GM19467 (cell line): ENCODE results near the gene BMPR1A.
A peak's percentile ranks its signal among the peaks of the same experiment; 100 is the strongest.
"Not testable (repeated sequence)": the region's sequence is repeated elsewhere in the genome, so short reads cannot be mapped to it uniquely, and the experiment has no call there.

ENCODE experiments used
- ATAC-seq: cut with Tn5 transposase; IDR thresholded peaks from one replicate; pipeline ENCODE4 v1.9.1; 2021; ENCODE audit warnings: mild to moderate bottlenecking, moderate library complexity; ENCODE audit not compliant: unreplicated experiment

BMPR1A gene

GRCh38 chr10:86963341-86963919 is 207.0 kb downstream of the BMPR1A start:
- no peak for ATAC-seq

- no peak for ATAC-seq
Measured at GRCh38 chr10:86964061-86964846, 207.8 kb downstream of the BMPR1A start.

DNA sequence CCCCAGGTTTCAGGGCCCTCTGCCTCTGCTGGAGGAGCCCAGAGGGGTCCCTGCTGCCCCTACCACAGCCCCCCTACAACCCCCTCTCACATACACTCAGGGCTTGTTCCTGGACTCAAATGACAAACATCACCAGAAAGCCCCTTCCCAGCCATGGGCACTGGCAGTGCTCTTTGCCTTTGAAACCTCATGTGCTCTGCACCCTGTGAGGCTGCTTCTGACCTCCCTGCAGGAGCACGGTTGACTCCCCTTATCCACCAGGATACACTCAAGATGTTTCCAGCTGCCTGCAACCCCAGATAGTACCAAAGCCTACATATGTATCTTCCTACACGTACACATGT is 208.4 kb downstream of the BMPR1A start:
- ATAC-seq, result no peak

GRCh38 chr10:86965986-86966654 is 209.7 kb downstream of the BMPR1A start:
- ATAC-seq, result no peak

GRCh38 chr10:86967481-86967941 is 211.1 kb downstream of the BMPR1A start:
- ATAC-seq, result no peak

GRCh38 chr10:86968271-86968993 is 212.0 kb downstream of the BMPR1A start, which contains the start of gene ADIRF:
TSS of gene ADIRF (plus strand) at chr10:86968482. CDS start at chr10:86968545, 63 bp downstream.
- no peak for ATAC-seq

GRCh38 chr10:86968994-86969355 is 212.6 kb downstream of the BMPR1A start:
- ATAC-seq, result no peak

DNA sequence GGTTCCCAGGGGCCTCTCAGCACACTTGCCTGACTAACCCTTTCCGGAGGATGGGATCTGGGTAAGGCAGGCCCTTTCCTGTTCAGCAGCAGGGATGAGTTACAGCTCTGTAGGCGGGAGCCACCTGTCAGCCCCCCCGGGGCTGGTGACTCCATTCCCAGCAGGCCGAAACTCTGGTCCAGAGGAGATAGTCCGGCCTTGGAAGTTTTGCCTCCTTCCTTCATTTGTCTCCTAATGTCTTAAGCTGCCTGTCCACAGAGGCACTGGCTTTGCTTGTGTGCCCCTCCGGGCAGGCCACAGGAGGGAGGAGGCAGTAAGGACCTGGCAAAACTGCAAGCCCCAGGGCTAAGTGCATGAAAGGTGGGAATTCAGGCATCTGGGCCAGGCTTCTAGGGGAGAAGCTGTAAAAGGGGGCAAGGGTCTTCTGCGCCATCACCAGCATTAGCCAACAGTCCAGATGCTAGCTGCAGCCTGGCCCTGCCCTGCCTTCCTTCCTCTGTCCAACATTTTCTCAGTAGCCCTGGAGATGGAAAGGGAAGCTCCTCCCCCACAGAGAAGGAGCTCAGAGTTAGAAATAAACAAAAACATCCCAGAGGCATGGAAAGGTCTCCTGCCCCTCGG is 213.1 kb downstream of the BMPR1A start:
- ATAC-seq, result no peak

DNA sequence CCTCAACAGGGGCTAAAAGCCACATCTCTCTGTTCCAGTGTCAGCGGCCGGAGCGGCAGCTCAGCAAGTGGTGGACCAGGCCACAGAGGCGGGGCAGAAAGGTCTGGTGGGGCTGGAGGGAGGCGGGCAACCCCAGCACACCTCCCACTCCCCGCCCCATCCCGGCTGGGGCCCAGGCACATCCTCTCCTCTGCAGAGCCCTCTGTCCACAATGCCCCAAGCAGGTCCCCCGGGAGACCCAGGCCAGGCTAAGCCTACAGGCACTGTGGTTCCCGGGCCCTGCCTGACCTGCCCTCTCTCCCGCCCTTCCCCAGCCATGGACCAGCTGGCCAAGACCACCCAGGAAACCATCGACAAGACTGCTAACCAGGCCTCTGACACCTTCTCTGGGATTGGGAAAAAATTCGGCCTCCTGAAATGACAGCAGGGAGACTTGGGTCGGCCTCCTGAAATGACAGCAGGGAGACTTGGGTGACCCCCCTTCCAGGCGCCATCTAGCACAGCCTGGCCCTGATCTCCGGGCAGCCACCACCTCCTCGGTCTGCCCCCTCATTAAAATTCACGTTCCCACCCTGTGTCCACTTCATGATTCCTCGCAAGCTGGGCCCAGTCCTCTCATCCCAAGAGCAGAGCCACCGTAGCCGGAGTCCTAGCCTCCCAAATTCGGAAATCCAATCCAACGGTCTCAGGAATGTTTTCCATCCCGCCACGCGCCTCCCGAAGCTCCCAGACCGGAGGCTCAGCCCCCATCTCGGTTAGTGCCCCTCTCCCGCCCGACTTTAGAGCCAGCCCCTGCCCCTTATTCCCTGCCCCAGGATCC is 214.0 kb downstream of the BMPR1A start:
- no peak for ATAC-seq

- no peak for ATAC-seq
Measured at GRCh38 chr10:86970982-86971231, 214.5 kb downstream of the BMPR1A start.

DNA sequence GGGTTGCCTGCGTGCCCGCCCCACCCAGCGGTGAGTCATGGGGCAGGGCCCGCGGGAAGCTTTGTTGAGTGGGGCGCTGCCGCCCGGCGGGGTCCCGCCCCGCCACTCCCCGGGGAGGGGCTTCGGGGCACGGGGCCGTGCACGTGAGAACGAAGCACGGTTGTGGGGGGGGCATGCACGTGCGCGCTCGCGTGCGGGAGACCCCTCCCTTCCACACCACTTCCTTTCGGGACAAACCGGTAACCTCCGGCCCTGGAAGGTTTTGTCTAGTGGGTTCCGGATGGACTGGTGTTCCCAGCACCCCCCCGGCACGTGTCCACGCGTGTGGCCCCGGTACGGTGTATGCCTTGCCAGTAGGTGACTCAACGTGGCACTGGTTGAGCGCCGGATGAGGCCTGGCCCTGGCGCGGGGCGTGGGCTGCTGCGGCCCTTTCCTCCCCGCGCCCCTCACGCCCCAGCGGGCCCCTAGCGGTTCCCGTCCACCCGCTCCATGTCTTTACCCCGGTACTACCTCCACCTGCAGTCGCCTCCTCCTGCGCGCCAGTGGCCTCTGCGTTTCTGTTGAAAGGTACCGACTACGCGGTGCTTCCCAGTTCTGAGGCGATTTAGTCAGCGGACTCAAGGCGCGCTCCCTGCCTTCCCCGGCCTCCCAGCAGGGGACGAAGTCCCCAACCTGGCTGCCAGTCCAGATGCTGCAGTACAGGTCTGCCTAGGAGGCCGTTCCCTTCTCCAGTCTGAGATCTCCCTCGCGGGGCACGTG is 215.0 kb downstream of the BMPR1A start:
- ATAC-seq, result peak; percentile 79

- no peak for ATAC-seq
Measured at GRCh38 chr10:86972613-86973380, 216.4 kb downstream of the BMPR1A start.

GRCh38 chr10:86974484-86974883 is 218.1 kb downstream of the BMPR1A start:
- ATAC-seq, result no peak

DNA sequence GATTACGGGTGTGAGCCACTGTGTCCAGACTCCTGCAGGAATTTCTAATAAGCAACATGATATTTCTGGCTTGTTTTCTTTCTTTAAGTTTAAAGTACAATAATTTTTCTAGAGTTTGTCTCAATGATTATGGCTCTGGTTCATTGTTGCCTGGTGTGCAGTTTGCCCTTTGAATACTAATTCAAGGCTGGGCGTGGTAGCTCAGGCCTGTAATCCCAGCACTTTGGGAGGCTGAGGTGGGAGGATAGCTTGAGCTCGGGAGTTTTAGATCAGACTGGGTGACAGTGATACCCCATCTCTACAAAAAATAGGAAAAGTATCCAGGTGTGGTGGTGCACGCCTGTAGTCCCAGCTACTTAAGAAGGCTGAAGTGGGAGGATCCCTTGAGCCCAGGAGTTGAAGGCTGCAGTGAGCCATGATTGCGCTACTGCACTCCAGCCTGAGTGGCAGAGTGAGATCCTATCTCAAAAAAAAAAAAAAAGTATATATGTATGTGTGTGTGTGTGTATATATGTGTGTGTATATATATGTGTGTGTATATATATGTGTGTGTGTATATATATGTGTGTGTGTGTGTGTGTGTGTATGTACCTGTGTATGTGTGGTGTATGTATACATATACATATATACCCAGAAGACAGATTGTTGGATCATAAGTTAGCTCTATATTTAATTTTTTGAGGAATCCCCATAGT is 220.1 kb downstream of the BMPR1A start:
- no peak for ATAC-seq

GRCh38 chr10:86978457-86978856 is 222.0 kb downstream of the BMPR1A start:
- ATAC-seq, result not testable (repeated sequence)

GRCh38 chr10:86979296-86979818 is 222.9 kb downstream of the BMPR1A start:
- no peak for ATAC-seq

DNA sequence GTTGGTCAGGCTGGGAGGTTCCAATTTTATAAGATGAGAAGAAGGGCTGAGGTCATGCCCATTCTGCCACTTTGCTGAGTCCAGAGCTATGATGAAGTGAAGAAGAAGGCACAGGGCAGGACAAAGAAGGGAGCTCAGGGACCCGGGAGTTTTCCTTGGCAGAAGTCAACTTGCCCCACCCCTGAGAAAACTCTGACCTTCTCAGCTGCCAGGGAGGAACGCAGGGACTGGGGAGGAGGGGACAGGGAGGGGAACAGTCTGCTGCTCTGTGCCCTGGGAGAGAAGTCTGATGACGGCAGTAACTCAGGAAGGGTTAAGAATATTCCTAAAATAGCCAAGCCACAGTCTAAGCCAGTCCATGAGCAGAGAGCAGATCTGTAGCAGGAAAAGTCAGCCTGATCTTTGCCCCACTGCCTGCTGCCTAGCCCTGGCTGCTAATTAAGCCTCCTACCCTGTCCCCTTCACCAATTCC is 223.6 kb downstream of the BMPR1A start:
- no peak for ATAC-seq

DNA sequence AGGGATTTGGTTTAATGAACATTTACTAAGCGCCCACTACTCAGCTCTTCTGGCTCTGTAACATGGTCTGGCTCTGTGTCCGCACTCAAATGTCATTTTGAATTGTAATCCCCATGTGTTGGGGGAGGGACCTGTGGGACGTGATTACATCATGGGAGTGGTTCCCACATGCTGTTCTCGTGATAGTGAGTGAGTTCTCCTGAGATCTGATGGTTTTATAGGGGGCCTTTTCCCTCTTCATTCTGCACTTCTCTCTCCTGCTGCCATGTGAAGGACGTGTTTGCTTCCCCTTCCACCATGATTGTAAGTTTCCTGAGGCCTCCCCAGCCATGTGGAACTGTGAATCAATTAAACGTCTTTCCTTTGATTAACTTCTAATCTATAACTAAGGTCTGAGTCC is 224.6 kb downstream of the BMPR1A start:
- ATAC-seq, result not testable (repeated sequence)
